ENCODE data around the gene WNT8A.

- TF ChIP-seq, protein P1, sequence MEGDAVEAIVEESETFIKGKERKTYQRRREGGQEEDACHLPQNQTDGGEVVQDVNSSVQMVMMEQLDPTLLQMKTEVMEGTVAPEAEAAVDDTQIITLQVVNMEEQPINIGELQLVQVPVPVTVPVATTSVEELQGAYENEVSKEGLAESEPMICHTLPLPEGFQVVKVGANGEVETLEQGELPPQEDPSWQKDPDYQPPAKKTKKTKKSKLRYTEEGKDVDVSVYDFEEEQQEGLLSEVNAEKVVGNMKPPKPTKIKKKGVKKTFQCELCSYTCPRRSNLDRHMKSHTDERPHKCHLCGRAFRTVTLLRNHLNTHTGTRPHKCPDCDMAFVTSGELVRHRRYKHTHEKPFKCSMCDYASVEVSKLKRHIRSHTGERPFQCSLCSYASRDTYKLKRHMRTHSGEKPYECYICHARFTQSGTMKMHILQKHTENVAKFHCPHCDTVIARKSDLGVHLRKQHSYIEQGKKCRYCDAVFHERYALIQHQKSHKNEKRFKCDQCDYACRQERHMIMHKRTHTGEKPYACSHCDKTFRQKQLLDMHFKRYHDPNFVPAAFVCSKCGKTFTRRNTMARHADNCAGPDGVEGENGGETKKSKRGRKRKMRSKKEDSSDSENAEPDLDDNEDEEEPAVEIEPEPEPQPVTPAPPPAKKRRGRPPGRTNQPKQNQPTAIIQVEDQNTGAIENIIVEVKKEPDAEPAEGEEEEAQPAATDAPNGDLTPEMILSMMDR (IDR thresholded peaks at IDR 0.05) = no peak
- TF ChIP-seq POLR2A (IDR thresholded peaks at IDR 0.05) (no peak), POLR2AphosphoS5 (IDR thresholded peaks at IDR 0.05) (no peak), EP300 (IDR thresholded peaks at IDR 0.05; ENCODE audit: low read depth) (no peak)
Measured at GRCh38 chr5:138107213-138107612, 23.4 kb downstream of the WNT8A start.

All from transverse colon (tissue), 4 donors.